ENCODE data around the gene CNKSR3.

DNA sequence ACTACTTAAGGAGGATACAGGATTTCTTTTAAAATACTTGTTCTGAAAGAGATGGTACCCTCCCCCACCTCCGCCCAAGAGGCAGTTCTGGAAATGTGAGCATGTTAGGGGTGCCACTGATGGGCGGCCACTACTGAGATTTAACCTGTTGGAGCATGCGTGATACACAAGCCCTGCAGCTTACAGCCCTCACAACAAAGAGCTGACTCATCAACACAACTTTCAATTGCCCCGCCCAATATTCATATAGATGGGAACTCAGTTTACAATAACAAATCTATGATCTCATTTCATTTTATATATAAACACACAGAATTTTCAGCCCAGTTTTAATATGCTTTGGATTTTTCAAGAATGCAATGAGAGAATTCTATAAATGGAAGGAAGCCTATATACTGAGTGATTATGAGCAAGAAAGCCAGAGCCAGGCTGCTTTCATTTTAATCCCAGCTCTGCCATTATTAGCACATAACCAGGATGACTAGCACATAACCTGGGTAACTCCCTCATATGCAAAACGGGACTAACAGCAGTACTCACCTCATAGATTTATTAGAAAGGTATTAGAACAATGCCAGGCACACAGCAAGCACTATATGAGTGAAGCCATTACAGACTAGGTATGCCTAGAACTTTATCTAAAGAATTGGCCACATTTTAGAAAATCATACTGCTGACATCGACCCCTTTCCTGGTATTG, 108.3 kb downstream of the CNKSR3 start:
- TF ChIP-seq POLR2AphosphoS5 (IDR thresholded peaks at IDR 0.05; ENCODE audit: low read depth) (no peak), CTCF (IDR thresholded peaks at IDR 0.05; ENCODE audit: insufficient read depth, low read length) (no peak), GABPA (IDR thresholded peaks at IDR 0.05; ENCODE audit: low read depth) (no peak)
- TF ChIP-seq, protein P1, sequence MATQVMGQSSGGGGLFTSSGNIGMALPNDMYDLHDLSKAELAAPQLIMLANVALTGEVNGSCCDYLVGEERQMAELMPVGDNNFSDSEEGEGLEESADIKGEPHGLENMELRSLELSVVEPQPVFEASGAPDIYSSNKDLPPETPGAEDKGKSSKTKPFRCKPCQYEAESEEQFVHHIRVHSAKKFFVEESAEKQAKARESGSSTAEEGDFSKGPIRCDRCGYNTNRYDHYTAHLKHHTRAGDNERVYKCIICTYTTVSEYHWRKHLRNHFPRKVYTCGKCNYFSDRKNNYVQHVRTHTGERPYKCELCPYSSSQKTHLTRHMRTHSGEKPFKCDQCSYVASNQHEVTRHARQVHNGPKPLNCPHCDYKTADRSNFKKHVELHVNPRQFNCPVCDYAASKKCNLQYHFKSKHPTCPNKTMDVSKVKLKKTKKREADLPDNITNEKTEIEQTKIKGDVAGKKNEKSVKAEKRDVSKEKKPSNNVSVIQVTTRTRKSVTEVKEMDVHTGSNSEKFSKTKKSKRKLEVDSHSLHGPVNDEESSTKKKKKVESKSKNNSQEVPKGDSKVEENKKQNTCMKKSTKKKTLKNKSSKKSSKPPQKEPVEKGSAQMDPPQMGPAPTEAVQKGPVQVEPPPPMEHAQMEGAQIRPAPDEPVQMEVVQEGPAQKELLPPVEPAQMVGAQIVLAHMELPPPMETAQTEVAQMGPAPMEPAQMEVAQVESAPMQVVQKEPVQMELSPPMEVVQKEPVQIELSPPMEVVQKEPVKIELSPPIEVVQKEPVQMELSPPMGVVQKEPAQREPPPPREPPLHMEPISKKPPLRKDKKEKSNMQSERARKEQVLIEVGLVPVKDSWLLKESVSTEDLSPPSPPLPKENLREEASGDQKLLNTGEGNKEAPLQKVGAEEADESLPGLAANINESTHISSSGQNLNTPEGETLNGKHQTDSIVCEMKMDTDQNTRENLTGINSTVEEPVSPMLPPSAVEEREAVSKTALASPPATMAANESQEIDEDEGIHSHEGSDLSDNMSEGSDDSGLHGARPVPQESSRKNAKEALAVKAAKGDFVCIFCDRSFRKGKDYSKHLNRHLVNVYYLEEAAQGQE (IDR thresholded peaks at IDR 0.05; ENCODE audit: insufficient replicate concordance, low read depth), result no peak

Data from HL-60 (cell line).